Measurements from ENCODE around the gene LMX1B. TPM values are rescaled to one million over a fixed set of nuclear protein-coding genes. Genes with fewer than 3 reads are reported as not detected.
A peak's percentile ranks its signal among the peaks of the same experiment; 100 is the strongest.

Gene LMX1B
- total RNA-seq, 2 donors from 2014 or later = 0.14 TPM; not detected in 1

DNA sequence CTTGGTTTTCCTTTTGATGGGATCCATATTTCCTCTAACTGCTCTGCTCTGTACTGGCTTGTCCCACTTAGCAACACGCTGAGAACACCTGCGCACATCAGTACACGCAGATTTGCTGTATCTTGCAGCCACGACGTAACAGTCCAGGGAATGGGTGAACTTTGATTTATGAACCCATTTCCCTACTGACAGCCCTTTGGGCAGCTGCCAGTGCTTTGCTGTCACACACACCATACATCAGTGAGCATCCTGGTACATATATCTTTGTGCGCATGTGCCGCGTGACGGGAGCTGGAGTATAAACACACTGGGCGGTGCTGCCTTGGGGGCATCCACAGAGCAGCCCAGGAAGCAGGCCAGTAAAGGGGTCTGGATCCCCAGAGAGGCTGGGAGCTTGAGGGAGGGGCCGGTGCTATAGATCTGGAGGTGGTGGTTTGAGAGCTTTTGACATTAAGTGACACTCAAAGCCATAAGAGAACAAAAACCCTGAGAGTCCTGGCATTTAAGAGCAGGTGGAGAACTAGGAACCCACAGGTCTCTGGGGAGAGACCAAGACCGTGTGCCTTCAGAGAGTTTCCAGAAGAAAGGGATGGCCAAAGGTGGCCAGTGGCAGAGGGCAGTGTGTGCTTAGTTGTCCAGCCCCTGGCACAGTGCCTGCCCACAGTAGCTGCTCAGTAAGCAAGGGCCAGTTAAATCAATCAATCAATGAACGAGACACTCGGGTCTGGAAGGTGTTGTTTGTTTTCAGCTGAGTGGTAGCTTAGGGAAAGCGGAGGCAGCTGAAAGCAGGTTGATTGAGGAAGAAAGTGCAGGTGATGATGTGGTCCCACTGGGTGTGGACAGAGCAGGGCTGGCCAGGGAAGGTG lies 53.7 kb downstream of the LMX1B start:
- ATAC-seq (peak; percentile 42), DNase-seq (peak in 1 of 2 donors; percentile 26)
- intact Hi-C loops (cut with DNase I, micrococcal nuclease) = no loop called here

DNA sequence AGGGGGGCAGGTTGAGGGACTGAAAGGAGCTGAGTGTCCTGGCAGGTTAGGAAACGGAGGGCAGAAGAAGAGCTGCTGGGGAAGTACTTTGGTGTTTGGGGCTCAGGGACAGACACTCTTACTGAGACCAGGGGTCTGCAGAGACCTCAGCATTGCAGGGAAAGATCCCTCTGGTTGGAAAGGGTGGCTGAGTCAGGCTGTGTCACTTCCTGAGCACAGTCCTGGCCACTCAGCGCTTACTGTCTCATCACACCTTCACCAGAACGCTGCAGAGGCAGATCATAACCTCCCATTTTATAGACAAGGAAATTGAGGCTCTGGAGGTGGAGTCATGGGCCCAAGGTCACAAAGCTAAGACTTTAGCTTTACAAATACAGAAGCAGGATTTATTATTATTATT lies 54.3 kb downstream of the LMX1B start:
- intact Hi-C loops (cut with DNase I, micrococcal nuclease) = no loop called here
- DNase-seq = no peak
- ATAC-seq = no peak

DNA sequence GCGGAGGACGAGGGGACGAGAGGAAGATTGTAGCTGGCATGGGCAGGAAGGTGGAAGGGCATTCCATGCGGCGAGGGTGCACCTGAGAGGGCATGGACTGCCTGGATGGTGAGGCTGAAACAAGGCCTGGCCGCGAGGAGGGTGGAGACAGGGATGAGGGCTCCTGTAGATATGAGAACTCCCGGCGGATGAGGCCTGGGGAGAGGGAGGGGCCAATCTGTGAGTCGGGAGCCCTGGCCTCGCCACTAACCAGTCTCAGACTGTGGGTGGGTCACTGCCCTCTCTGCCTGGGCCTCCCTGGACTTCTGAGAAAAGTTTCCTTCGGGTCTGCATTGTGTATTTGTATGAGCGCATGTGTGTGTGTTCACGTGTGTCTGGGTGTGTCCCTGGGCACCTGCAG lies 55.4 kb downstream of the LMX1B start:
- ATAC-seq (no peak), DNase-seq (no peak)
- intact Hi-C loops (cut with DNase I, micrococcal nuclease) = no loop called here

DNA sequence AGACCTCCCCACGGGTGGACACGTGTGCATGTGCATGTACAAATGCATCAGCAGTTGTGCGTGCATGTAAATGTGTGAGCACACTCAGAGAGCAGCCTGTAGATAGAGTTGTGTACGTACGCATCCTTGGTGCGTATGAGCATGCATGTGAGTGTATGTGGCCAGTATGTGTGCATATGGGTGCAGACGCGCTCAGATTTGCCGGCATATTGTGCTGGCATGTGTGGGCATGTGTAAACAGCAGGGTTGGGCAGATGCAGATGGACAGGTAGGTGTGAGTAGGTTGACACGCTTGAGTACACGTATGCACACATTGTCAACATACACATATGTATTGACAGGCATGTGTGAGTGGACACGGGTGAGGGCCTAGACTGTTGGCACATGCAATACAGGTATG lies 56.5 kb downstream of the LMX1B start:
- DNase-seq (no peak), ATAC-seq (no peak)
- intact Hi-C loops (cut with DNase I, micrococcal nuclease) = no loop called here

DNA sequence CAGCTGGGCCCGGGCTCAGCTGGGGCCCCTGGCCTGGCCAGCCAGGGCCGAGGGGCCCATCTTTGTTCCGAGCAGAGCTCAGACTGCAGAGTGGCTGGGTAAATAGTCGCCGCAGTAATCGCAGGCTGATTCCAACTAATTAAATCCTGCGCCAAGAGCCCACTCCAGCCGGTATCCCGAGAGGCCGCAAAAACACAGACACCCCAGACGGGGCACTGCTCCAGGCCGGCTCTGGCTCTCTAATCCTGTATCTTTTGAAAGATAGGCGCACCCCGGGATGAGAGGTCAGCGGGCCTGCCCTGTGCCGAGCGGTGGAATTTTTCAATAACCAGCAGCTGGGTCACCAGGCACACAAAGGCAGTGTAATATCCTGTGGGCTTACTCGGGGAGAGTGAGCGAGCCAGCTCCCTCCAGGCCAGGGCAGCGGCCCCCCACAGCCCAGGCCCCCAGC lies 57.7 kb downstream of the LMX1B start:
- intact Hi-C loops (cut with DNase I, micrococcal nuclease) = no loop called here
- DNase-seq (no peak), ATAC-seq (no peak)

DNA sequence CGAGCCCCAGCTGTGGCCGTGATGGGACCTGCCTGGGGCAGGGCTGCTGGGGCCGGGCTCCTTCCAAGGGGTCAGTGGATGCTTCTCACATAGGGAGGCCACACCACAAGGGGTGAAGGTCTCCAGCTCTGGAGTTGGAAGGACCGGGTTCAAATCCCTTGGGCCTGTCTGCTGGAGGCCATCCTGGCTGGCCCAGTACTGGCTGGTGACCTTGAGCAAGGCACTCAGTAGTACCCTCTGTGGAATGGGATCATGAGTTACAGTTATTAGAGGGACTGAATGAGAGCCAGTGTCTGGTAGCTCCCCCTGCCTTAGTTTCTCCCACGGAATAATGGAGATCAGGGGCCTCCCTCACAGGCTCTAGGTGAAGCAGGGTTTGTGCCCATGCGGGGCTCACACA lies 58.3 kb downstream of the LMX1B start:
- DNase-seq (no peak), ATAC-seq (no peak)
- intact Hi-C loops (cut with DNase I, micrococcal nuclease) = no loop called here

DNA sequence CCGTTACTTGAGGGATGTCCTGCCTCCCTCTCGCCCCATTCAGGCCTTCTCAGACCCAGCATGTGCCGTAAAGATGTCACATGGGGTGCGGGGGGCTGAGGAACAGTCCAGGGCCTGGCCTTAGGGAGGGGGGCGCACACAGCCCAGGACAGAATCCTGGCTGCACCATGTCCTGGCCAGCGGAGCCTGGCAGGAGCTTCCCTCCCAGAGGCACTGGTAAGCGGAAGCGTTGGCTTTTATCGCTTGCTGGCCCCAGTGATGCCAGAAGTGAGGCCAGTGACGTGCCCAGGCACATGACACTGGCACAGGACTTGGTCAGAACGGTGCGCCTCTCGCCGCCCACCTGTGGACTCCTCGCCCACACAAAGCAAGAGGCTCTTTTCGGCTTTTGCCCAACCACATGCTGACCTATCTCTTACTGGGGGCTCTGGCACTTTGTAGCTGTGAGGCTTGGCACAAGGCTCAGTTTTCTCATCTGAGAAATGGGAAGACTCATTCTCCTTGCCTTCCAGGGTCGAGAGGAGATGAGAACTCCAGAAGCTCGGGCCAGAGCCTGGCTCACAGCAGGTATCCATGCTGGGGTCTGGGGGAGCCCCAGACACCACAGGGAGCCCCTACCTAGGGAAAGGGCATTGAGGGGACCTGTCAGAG lies 59.0 kb downstream of the LMX1B start:
- intact Hi-C loops (cut with DNase I, micrococcal nuclease) = no loop called here
- DNase-seq (no peak), ATAC-seq (no peak)

DNA sequence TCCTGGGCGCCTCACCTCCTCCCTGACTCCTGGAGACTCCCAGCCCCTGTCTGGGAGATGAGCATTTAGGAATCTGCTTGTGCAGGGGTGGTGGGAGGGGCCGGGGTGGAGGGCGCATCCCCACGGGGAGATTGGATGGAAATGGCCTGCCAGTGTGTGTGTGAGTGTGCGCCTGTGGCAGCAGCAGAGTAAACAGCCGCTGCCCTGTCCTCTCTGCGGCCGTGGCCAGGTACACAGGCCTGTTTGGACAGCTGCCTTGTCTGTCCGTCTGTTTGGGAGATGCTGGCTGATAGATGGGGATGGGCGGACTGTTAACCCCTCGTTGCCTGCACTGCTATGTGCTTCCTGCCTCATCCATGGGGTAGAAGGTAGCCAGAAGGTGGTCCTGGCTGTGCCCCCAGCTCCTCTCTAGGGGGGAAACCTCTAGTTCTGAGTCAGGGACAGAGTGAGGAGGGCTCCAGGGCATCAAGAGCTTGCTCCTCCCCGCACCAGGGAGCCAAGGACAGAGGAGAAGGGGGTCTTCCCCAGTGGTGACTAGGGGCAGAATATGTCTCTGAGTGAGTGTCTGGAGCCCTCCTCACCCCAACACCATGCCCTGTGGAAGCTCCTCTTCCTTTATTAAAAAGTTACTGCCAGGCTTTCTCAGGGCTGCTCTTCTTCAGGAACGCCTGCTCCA lies 60.1 kb downstream of the LMX1B start:
- intact Hi-C loops (cut with DNase I, micrococcal nuclease) = no loop called here
- no peak for DNase-seq
- ATAC-seq = no peak

DNA sequence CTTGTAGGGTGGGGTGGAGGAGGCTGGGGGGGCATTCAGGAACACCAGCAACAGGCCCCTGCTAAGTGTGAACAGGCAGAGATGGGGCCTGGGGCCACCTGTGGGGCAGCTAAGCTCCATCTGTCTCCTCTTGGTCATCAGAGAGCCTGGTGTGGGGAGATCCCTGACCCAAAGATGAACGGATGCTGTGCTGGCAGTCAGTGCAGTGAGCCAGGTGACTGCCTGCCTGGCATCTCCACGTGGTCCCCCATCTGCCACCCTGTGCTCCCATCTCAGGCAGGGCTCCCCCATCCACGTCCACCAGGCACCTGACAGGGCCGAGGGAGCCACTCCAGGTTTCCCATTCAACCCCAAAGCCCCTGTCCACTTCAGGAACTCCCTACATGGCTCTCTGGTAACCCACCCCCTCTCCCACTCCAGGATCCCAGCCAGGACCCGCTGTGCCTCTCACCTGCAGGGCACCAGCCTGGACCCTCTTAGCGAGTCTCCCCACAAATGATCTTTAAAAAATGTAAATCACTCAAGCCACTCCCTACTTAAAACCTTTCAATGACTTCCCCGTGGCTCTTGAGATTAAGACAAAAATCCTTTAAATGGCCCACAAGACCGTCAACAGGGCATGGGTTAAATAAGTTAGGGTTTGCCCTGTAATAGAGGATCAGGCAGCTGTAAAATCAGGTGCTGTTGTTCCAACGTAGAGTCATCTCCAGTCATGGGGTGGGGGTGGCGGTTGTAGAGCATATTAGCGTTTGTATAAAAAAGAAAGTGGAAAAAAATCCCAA lies 60.8 kb downstream of the LMX1B start:
- ATAC-seq = no peak
- intact Hi-C loops (cut with DNase I, micrococcal nuclease) = no loop called here
- DNase-seq = no peak

DNA sequence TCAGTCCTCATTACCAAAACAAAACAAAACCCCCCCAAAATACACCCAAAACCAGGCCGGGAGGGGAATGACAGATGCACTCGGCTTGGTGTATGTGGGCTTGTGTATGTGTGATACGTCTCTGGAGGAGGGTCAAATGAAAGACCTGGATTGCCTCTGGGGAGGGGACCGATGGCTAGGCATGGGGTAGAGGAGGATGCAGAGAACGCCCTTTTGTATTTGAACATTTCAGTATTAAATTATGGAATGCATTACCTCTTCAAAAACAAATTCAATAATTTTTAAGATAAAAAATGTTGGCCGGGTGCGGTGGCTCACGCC lies 61.4 kb downstream of the LMX1B start:
- DNase-seq (no peak), ATAC-seq (no peak)
- intact Hi-C loops (cut with DNase I, micrococcal nuclease) = no loop called here

DNA sequence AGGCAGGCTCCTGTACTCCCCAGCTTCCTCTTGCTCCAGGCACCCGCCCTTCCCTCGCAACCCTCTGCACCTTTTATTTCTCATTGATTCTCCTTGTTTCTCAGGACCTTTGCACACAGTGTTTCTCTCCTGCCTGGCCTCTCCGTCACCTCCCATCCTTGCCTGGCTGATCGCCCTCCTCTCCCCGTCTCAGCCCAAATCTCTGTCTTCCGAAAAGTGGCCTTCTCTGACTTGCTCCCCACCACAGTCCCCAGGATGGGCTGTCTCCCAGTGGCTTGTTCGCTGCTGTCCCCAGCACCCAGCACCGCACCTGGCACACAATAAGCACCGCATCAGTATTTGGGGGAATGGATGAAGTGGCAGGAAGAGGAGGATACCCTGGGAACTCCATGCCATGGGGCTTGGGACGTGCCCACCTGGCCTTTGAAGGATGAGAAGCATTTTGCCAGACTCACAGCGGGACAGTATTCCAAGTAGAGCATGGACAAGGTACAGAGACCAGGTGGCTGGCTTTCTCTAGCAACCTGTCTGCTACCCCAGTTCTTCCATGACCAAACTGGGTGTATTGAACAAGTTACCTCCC lies 62.5 kb downstream of the LMX1B start:
- ATAC-seq (no peak), DNase-seq (no peak)
- intact Hi-C loops (cut with DNase I, micrococcal nuclease) = no loop called here

DNA sequence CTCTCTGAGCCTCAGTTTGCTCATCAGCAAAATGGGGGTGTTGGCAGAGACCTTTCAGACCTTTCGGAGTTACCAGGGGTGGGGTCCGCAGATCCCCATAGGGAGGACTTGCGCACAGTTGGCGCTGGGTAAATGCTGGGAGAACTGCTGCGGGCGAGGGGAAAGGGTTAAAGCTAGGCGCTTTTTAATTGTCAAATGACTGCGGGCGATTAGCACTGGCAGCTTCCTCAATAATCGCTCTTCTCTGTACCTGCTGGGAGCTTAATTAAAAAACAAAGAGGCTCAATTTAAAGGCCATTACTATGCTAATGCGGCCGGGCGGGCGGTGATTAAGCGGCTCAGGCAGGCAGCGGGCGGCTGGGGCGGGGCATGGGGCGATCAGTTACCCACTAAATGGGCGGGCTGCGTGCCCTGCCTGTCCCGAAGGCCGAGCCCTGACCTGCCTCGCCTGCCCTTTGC lies 63.0 kb downstream of the LMX1B start:
- intact Hi-C loops (cut with DNase I, micrococcal nuclease) = no loop called here
- no peak for DNase-seq
- ATAC-seq = no peak

DNA sequence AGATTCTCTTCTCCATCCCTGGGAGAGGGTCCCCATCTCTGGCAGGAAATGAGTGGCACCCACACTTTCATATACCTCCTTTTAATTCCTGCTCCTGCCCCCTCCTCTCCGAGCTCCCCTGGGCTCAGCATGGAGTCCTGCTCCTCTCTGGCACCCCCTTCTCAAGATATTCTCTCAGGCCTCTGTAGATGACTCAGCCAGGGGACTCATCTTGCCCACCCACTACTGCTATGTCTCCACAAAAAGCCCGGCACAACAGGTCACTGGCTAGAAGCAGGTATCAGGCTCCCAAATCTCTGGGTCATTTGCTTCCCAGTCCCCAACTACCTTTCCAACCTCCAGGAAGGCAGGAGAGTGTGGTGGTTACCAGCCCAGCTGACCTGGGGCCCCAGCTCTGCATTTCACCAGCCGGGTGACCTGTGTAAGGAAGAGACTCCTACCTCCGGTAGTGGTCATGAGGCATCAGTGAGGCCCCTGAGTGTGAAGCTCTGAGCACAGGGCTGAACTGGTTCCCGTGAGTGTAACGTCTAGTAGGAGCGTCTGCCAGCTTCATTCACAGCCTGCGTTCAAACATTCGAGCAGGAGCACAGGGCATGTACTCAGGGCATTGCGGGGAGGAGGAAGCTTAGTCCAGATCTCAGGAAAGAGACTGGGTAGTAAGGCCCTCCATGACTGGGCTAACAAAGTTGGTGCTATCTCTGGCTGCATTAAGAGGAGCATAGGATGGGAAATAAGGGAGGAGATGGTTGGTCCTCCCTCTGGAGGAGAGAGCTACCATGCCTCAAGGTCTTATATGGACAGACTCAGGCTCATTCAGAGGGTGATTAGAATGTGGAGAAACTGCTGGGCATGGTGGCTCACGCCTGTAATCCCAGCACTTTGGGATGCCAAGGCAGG lies 63.7 kb downstream of the LMX1B start:
- ATAC-seq (no peak), DNase-seq (no peak)
- intact Hi-C loops (cut with DNase I, micrococcal nuclease) = no loop called here

DNA sequence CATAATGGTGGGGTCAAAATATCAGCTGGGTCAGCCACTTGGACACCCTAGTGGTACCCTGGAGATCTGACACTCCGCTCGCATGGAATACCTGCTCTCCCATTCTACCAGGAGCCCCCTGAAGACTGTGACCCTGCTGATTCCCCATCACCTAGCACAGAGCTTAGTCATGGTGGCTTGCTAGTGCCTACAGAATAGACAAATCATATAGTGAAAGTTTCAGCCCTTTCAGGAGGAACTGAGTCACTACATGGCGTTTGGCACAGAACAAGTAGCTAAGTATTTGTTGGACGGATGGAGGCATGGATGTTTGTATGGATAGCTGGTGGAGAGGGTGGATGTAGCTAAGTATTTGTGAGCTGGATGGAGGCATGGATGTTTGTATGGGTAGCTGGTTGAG lies 65.3 kb downstream of the LMX1B start:
- no peak for ATAC-seq
- intact Hi-C loops (cut with DNase I, micrococcal nuclease) = no loop called here

DNA sequence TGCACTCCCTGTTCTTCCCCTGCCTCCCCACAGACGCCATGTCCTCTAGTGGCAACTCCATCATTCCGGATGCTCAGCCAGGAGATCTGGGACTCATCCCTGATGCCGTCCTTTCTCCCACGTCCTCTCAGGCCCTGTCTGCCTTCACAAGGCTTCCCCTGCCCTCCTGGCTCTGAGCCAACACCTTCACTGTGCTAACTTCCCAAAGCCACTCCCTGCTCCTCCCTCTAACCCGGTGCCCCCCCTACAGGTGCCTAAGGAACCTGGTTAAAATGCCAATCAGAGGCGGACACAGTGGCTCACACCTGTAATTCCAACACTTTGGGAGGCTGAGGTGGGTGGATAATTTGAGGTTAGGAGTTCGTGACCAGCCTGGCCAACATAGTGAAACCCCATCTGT lies 67.6 kb downstream of the LMX1B start:
- DNase-seq = no peak
- ATAC-seq = no peak
- intact Hi-C loops (cut with DNase I, micrococcal nuclease) = no loop called here

More for the DNA sequence above, 65.3 kb downstream of the LMX1B start:
- DNase-seq = no peak

DNA sequence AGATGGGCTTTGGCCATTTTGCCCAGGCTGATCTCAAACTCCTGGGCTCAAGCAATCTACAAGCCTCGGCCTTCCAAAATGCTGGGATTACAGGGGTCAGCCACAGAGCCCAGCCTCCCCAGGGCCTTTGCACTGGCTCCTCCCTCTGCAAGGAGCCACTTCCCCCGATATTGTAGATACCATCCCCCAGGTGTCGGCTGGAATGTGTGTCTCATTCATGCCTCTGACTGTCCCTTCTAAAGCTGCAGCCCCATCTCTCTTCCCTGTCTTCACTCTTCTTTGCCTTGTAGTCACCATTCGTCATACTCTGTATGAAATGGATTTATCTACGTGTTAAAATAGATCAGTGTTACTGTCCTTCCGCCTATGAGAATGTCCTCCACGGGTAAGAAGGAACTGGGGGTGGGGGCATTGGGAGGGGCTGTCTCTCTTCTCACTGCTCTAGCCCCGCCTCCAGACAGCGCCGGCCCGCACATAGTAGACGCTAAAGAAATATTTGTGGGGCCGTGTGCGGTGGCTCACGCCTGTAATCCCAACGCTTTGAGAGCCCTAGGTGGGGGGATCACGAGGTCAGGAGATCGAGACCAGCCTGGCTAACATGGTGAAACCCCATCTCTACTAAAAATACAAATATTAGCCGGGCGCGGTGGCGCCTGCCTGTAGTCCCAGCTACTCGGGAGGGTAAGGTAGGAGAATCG lies 68.5 kb downstream of the LMX1B start:
- intact Hi-C loops (cut with DNase I, micrococcal nuclease) = no loop called here
- ATAC-seq (no peak), DNase-seq (no peak)

DNA sequence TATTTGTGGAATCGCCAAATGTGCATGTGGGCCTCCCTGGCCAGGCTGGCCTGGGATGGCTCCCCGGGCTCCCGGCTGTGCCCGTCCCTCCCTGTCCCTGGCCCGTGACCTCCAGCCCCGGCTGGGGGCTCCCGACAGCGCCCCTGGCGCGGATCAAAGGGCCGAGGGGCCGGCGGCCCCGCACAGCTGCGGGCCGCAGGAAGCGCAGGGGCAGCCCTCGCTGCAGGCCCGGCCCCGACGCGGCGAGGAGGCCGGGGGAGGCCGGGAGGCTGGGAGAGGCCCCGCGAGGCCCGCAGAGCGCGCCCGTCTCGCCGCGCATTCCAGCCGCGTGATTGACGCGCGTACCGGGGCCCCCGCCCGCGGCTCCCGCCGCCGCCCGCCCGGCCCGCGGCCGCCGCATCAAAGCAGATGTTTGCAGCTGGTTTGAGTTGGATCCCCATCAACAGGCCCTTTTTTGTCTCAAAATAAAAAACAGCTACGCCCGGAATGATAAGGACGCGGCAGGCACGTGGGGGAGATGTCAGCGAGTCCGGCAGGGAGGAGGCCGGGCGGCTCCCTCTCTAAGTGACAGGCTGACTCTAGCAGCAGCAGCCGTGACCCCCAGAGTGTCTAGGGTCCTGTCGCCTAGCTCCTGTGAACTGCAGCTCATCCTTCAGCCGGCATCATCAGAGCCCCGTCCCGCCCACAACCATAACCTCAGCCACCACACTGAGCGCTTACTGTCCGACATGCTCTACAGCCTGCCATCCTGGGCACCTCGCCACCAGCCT lies 69.4 kb downstream of the LMX1B start:
- no peak for ATAC-seq
- no peak for DNase-seq
- intact Hi-C loops (cut with DNase I, micrococcal nuclease) = no loop called here

All from left colon (tissue), 2 donors.